LNCaP clone FGC (cell line): ENCODE measurements around the gene DES.
"Not testable (repeated sequence)": the region's sequence is repeated elsewhere in the genome, so short reads cannot be mapped to it uniquely, and the experiment has no call there.

Source experiments
- DNase-seq: peaks from one replicate; pipeline ENCODE4 v3.0.0-alpha.2; 2011; ENCODE audit warnings: low read depth
- H3K4me3 ChIP-seq: 2 replicates; pipeline ENCODE4 v1.5.1; 2011; ENCODE audit warnings: mild to moderate bottlenecking, low read depth, low read length, control low read depth
- CTCF ChIP-seq: IDR thresholded peaks from 2 replicates; pipeline ENCODE4 v1.5.1; 2012; ENCODE audit warnings: mild to moderate bottlenecking; ENCODE audit not compliant: control insufficient read depth, insufficient read depth; ENCODE audit errors: extremely low read depth

The DES gene

GRCh38 chr2:219388907-219389156 lies 29.3 kb upstream of the DES start:
- peak overlapping the region; percentile 38 for H3K4me3 ChIP-seq
- no peak for TF ChIP-seq CTCF
- no peak for DNase-seq

GRCh38 chr2:219392754-219393153 lies 25.4 kb upstream of the DES start:
- TF ChIP-seq CTCF: no peak
- no peak overlapping the region for H3K4me3 ChIP-seq
- DNase-seq: no peak

- DNase-seq, H3K4me3 ChIP-seq: not testable (repeated sequence)
Observed at GRCh38 chr2:219395056-219395455, 23.1 kb upstream of the DES start.

- no peak overlapping the region for H3K4me3 ChIP-seq
- no peak for TF ChIP-seq CTCF
- no peak for DNase-seq
Observed at GRCh38 chr2:219395609-219396008, 22.6 kb upstream of the DES start.

GRCh38 chr2:219396863-219397457 lies 21.2 kb upstream of the DES start:
- no peak overlapping the region for H3K4me3 ChIP-seq

GRCh38 chr2:219398721-219399363 lies 19.3 kb upstream of the DES start:
- no peak for TF ChIP-seq CTCF
- H3K4me3 ChIP-seq: no peak overlapping the region
- peak; percentile 99 for DNase-seq

More at GRCh38 chr2:219396863-219397457, 21.2 kb upstream of the DES start:
- no peak for TF ChIP-seq CTCF
- DNase-seq: no peak

GRCh38 chr2:219399716-219400478 lies 18.3 kb upstream of the DES start:
- no peak overlapping the region for H3K4me3 ChIP-seq
- peak; percentile 50 for DNase-seq
- no peak for TF ChIP-seq CTCF
